ENCODE data around the gene GTF2I. TPM values are rescaled to one million over a fixed set of nuclear protein-coding genes. Genes with fewer than 3 reads are reported as not detected.
"Not testable (repeated sequence)": the region's sequence is repeated elsewhere in the genome, so short reads cannot be mapped to it uniquely, and the experiment has no call there.

Gene GTF2I
- total RNA-seq (2014; rRNA removed; shearing (Covaris generic)) = 94.8 and 99.7 TPM in 2 replicates

GRCh38 chr7:74657692-74658177 lies at the start of gene GTF2I:
GTF2I (plus strand) TSS chr7:74657718; CDS start chr7:74689129, 31,411 bp downstream.
- DNase-seq (ENCODE audit: low read depth) = no peak

DNA sequence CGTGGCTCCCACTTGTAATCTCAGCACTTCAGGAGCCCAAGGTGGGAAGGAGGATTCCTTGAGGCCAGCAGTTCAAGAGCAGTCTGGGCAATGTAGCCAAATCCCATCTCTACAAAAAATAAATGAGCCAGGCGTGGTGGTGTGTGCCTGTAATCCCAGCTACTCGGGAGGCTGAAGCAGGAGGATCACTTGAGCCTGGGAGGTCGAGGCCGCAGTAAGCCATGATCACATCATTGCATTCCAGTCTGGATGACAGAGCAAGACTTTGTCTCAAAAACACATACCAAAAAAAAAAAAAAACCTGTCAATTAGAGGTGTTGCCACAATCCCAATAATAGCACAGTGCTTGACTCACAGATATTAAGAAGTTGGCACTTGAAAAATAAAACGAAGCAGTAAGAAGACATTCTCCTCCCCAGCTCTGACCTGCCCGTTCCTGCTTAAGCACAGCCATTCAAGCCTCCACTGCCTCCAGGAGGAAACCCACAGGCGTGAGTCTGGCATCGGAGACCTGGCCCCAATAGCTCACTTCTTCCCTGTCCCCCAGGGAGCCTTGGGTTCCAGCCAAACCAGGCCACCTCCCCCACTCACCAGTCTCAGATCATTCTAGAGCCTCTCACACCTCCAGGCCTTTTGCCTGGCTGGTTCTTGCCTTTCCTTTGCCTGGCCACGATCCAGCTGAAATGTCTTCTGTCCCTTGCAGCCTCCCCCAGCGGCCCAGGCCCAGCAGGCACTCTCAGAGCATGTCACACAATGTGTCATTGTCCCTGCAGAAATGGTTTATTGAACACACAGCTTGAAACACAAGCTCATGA lies 45.3 kb upstream of the GTF2I start:
- DNase-seq (ENCODE audit: low read depth) = peak; percentile 77

GRCh38 chr7:74615933-74616780 lies 41.4 kb upstream of the GTF2I start:
- DNase-seq (ENCODE audit: low read depth) = no peak

DNA sequence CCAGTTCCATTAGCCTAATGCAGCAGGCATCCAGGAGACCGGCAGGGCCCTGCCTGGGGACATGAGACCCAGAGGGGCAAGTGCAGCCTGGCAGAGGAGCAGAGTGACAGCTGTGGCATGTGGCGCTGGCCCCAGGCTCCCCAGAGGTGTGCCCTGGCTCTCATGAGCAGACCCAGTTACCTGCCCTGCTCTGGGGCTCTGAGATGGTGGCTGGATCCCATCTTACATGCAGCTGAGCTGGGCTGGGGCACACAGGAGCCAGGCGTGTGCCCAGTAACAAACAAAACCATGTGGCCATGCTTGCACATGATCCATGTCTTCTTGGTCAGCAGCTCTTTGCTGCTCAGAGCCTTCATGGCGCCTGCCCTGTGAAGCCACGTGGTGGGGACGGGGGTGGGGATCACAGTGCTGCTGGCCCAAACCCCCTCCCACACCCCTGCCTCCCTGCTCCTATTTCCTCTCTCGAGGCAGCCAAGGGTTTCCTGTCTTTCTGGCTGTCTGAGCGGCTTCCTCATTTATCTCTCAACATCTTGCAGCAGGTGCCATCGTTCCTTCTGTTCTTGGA lies 40.3 kb upstream of the GTF2I start:
- no peak for DNase-seq (ENCODE audit: low read depth)

DNA sequence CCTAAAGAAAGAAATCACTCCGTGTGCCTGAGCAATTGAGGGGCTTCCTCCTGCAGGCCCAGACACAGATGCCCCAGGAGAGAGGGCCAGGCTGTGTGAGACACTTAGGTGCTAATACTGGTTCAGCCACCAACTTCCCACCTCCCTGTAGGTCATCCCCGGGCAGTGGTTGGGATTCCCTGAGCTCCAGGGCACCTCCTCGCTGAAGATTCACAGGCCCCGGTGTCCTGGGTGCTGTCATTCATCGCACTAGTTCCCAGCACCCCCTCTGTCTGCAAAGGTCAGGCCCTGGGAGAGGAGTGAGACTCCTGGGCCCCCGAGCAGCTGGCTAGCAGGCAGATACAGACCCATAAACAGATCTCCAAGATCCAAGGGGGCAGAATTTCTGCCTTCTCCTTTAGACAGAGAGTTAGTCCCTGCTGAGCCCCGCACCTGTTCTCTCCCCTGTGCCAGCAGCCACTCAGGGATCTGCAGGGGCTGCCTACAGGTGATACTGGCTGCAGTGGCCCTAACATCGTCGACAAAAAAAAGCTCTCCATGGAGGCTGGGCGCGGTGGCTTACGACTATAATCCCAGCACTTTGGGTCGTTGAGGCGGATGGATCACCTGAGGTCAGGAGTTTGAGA lies 38.2 kb upstream of the GTF2I start:
- DNase-seq (ENCODE audit: low read depth) = no peak

DNA sequence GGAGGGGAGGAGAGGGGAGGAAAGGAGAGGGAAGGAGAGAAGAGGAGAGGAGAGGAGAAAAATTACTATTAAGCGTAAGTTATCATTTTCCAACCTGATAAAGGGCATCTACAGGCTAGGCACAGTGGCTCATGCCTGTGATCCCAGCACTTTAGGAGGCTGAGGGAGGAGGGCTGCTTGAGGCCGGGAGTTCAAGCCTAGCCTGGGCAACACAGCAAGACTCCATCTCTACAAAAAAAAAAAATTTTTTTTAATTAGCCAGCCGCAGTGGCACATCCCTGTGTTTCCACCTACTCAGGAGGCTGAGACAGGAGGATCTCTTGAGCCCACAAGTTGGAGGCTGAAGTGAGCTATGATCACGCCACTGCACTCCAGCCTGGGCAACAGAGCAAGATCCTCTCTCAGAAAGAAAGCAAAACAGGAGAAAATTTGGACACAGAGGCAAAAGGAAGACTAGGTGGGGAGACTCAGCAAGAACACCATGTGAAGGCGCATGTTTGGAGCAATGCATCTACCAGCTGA lies 35.2 kb upstream of the GTF2I start:
- no peak for DNase-seq (ENCODE audit: low read depth)

GRCh38 chr7:74623135-74623534 lies 34.4 kb upstream of the GTF2I start:
- no peak for DNase-seq (ENCODE audit: low read depth)

DNA sequence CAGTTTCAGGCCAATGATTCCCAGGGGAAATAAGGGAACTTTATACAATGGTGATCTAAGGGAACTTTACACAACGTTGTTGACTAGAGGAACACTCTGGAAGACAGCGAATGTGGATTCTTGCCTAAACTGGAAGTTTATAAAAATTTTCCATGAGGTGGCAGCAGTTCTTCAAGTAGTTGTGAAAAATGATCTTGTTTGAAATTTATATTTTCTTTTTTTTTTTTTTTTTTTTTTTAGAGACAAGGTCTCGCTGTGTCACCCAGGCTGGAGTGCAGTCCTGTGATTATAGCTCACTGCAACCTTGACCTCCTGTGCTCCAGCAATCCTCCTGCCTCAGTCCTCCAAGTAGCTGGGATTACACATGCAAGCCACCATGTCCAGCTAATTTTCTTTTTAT lies 32.1 kb upstream of the GTF2I start:
- DNase-seq (ENCODE audit: low read depth) = peak; percentile 47

- DNase-seq (ENCODE audit: low read depth) = peak; percentile 60
These were observed 29.7 kb upstream of the GTF2I start for GRCh38 chr7:74627661-74628411.

DNA sequence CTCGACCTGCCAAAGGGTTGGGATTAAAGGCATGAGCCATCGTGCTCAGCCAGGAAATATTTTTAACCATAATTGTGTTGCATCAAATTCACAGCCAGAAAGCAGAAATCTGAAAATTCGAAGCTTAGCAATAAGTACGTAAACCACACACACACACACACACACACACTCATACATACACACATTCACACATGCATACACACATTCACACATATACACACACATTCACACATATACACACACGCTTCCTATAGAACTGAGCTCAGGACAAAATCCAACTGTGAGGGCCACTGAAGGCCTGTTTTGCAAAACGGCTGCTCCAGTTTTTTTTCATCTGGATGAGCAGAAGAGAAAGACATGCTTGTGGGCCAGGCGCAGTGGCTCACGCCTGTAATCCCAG lies 25.0 kb upstream of the GTF2I start:
- no peak for DNase-seq (ENCODE audit: low read depth)

DNA sequence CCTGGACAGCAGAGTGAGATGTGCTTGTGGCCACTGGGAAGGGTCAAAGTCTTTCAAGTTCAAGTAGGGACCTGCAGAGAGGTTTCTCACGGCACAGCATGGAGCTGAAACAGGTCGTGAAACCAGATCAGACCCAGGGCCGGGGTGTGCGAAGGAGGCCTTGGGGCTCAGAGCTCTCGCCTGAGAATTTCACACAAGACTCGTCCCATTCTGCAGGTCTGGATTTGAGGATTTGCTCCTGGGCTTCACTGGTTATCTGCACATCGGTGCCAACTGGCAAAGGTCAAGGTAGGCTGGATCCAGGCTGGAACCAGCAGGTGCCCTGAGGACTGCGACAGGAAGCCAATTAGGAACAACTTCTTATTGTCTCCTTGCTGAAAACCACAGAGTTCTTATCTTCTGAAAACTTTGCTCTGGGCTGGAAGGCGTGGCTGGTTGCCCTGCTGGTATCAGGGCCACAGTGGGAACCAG lies 24.0 kb upstream of the GTF2I start:
- no peak for DNase-seq (ENCODE audit: low read depth)

- no peak for DNase-seq (ENCODE audit: low read depth)
These were observed 19.8 kb upstream of the GTF2I start for GRCh38 chr7:74637745-74638144.

DNA sequence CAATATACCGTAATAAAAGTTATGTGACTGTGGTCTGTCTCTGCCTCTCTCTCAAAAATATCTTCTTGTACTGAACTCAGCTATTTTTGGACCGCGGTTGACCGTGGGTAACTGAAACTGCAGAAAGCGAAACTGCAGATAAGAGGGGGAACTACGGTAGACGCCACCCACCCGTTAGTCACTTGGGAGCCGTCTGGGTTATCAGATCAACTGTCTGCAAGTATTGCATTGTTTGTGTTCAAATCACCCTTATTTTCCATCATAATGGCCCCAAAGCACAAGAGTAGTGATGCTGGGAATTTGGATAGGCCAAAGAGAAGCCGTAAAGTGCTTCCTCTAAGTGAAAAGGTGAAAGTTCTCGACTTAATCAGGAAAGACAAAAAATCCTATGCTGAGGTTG lies 7.5 kb upstream of the GTF2I start:
- peak; percentile 68 for DNase-seq (ENCODE audit: low read depth)

GRCh38 chr7:74650493-74651132 lies 6.9 kb upstream of the GTF2I start:
- DNase-seq (ENCODE audit: low read depth) = not testable (repeated sequence)

GRCh38 chr7:74651133-74651504 lies 6.4 kb upstream of the GTF2I start:
- DNase-seq (ENCODE audit: low read depth) = not testable (repeated sequence)

DNA sequence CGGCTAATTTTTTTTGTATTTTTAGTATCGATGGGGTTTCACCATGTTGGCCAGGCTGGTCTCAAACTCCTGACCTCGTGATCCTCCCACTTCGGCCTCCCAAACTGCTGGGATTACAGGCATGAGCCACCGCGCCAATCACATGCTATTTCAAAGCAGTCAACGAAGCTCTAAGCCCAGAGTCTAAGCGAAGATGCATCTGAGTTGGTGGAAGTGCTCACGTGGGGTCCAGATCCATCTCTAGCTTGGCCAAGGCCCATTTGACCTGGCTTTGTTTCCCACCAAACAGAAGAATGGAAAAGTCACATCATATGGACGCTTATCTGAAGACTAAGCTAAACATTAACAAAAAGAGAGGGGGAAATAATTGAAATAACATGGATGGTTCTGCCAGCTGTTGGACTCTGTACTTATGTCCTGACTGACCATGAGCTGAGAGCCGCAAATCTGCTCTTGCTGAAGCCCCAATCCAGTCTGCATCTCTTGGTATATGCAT lies 3.8 kb upstream of the GTF2I start:
- no peak for DNase-seq (ENCODE audit: low read depth)

DNA sequence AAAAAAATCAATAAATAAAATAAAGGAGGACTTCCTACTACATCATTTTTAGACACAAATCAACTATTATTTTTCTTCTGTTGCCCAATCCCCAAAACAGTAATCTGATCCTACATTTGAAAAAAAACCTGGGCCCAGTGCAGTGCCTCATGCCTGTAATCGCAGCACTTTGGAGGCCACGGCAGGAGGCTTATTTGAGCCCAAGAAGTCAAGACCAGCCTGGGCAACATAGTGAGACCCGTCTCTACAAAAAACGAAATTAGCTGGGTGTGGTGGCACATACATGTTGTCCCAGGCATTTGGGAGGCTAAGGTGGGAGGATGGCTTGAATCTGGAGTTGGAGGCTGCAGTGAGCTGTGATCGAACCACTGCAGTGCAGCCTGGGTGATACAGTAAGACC lies 2.7 kb upstream of the GTF2I start:
- no peak for DNase-seq (ENCODE audit: low read depth)

DNA sequence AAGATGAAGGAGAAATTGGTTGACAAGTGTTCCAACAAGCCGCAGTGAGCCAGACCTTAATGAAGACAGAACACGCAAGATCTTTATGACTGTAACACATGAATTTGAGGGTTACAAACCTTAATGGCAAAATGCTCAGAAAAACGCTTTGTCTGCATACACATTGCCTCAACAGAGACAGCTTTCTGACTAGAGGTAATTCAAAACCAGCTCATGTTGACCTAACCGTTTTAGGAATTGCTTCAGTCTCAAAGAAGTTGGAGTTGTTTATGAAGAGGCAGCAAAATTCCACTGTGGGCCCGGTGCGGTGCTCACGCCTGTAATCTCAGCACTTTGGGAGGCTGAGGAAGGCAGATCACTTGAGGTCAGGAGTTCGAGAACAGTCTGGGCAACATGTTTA lies 2.2 kb upstream of the GTF2I start:
- no peak for DNase-seq (ENCODE audit: low read depth)

- no peak for DNase-seq (ENCODE audit: low read depth)
These were observed 1.6 kb upstream of the GTF2I start for GRCh38 chr7:74655768-74656440.

DNA sequence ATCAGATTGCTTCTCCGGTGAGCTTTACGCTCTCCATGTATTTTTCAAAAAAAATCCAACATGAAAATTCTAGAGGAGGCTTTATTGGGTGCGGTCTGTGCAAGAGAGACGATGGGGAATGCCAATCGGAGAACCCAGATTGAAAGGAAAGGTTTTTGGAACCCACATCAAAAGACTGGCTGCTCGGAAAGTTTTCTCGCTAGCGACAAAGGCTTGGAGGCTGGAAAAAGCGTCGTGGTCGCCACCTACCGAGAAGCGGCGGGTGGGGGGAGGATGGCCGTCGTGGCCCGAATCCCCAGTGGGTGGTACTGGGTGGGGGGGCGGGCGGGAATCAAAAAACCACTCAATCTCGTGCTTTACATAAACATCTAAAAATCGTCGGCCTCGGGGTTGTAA lies 1.1 kb upstream of the GTF2I start:
- peak; percentile 68 for DNase-seq (ENCODE audit: low read depth)
